ENCODE data around the gene KCNMA1.

DNA sequence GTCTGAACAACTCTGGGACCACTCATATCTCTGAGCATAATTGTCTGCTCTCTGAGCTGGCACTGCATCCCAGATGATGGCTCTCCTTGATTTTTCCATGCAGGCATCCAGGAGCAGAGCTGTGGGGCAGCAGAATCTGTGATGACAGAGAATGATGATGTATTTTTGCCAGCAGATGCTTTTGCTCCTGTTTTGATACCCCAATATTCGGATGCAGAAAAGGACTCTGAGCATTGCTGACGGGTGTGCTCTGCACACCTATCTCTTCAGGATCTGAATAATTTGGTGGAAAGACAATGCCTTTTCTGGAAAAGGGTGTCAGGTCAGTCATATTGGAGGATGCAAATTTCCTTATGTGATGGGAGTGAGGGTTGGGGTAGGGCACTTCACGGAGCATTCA lies 735.9 kb downstream of the KCNMA1 start:
- TF ChIP-seq SUZ12 (IDR thresholded peaks at IDR 0.05; ENCODE audit: extremely low read depth, insufficient read depth, insufficient read length), result no peak
- TF ChIP-seq ZNF274 (IDR thresholded peaks at IDR 0.05; ENCODE audit: low read depth, low read length), result no peak
- TF ChIP-seq YY1 (IDR thresholded peaks at IDR 0.05; ENCODE audit: insufficient read depth, insufficient read length), result no peak

Measured in NT2/D1 (cell line).